C4-2B (cell line): ENCODE results near the gene ANKRD18B.
A peak's percentile ranks its signal among the peaks of the same experiment; 100 is the strongest.
"Not testable (repeated sequence)": the region's sequence is repeated elsewhere in the genome, so short reads cannot be mapped to it uniquely, and the experiment has no call there.

Experiments used
- H3K27ac ChIP-seq: fragments of 450-650 bp; 2 replicates; pipeline ENCODE4 v1.5.1; 2017
- CTCF ChIP-seq: fragments of 450-650 bp; conservative IDR thresholded peaks from 2 replicates; pipeline ENCODE4 v1.5.1; 2017; ENCODE audit warnings: mild to moderate bottlenecking
- ZFX ChIP-seq: fragments of 450-650 bp; IDR thresholded peaks from 2 replicates; pipeline ENCODE4 v1.6.1; 2017

The ANKRD18B gene

GRCh38 chr9:33535541-33535940, 11.5 kb downstream of the ANKRD18B start:
- TF ChIP-seq ZFX (no peak), CTCF (no peak)
- no peak overlapping the region for H3K27ac ChIP-seq

- not testable (repeated sequence) for H3K27ac ChIP-seq
Observed at GRCh38 chr9:33543463-33543862, 19.4 kb downstream of the ANKRD18B start.

- H3K27ac ChIP-seq = not testable (repeated sequence)
Observed at GRCh38 chr9:33545715-33546114, 21.7 kb downstream of the ANKRD18B start.

GRCh38 chr9:33548816-33549215, 24.8 kb downstream of the ANKRD18B start:
- H3K27ac ChIP-seq = not testable (repeated sequence)

- not testable (repeated sequence) for H3K27ac ChIP-seq
Observed at GRCh38 chr9:33549418-33549817, 25.4 kb downstream of the ANKRD18B start.

- H3K27ac ChIP-seq = not testable (repeated sequence)
Observed at GRCh38 chr9:33551183-33551582, 27.1 kb downstream of the ANKRD18B start.

- H3K27ac ChIP-seq = not testable (repeated sequence)
Observed at GRCh38 chr9:33552315-33552725, 28.3 kb downstream of the ANKRD18B start.

- H3K27ac ChIP-seq = not testable (repeated sequence)
Observed at GRCh38 chr9:33560217-33560616, 36.2 kb downstream of the ANKRD18B start.

GRCh38 chr9:33562196-33562595, 38.1 kb downstream of the ANKRD18B start:
- not testable (repeated sequence) for H3K27ac ChIP-seq

GRCh38 chr9:33567776-33568175, 43.7 kb downstream of the ANKRD18B start:
- not testable (repeated sequence) for H3K27ac ChIP-seq

- not testable (repeated sequence) for H3K27ac ChIP-seq
Observed at GRCh38 chr9:33577786-33578185, 53.7 kb downstream of the ANKRD18B start.

GRCh38 chr9:33579996-33580395, 55.9 kb downstream of the ANKRD18B start:
- H3K27ac ChIP-seq = not testable (repeated sequence)

GRCh38 chr9:33582686-33583085, 58.6 kb downstream of the ANKRD18B start:
- H3K27ac ChIP-seq = not testable (repeated sequence)

GRCh38 chr9:33586128-33586527, 62.1 kb downstream of the ANKRD18B start:
- not testable (repeated sequence) for H3K27ac ChIP-seq

- not testable (repeated sequence) for H3K27ac ChIP-seq
Observed at GRCh38 chr9:33587799-33588198, 63.7 kb downstream of the ANKRD18B start.

GRCh38 chr9:33588876-33589275, 64.8 kb downstream of the ANKRD18B start:
- H3K27ac ChIP-seq = not testable (repeated sequence)

- not testable (repeated sequence) for H3K27ac ChIP-seq
Observed at GRCh38 chr9:33590857-33591256, 66.8 kb downstream of the ANKRD18B start.

- not testable (repeated sequence) for H3K27ac ChIP-seq
Observed at GRCh38 chr9:33596974-33597373, 72.9 kb downstream of the ANKRD18B start.

- not testable (repeated sequence) for H3K27ac ChIP-seq
Observed at GRCh38 chr9:33597386-33597785, 73.3 kb downstream of the ANKRD18B start.

GRCh38 chr9:33598796-33599379, 74.8 kb downstream of the ANKRD18B start:
- H3K27ac ChIP-seq = not testable (repeated sequence)

- not testable (repeated sequence) for H3K27ac ChIP-seq
Observed at GRCh38 chr9:33600911-33601310, 76.9 kb downstream of the ANKRD18B start.

- H3K27ac ChIP-seq = peak overlapping the region; percentile 26; the same call in 1 of the 2 replicates
Observed at GRCh38 chr9:33604249-33604648, 80.2 kb downstream of the ANKRD18B start.

GRCh38 chr9:33604936-33605335, 80.9 kb downstream of the ANKRD18B start:
- H3K27ac ChIP-seq = peak overlapping the region; percentile 26; the same call in 1 of the 2 replicates
